HG03442 (cell line): ENCODE measurements around the gene DYNLRB1.
"Not testable (repeated sequence)": the region's sequence is repeated elsewhere in the genome, so short reads cannot be mapped to it uniquely, and the experiment has no call there.

Source experiments
- ATAC-seq: cut with Tn5 transposase; IDR thresholded peaks from one replicate; pipeline ENCODE4 v1.9.1; 2021; ENCODE audit warnings: mild to moderate bottlenecking, moderate library complexity; ENCODE audit not compliant: unreplicated experiment

DYNLRB1 gene

GRCh38 chr20:34511891-34512265 lies 4.3 kb upstream of the DYNLRB1 start:
- no peak for ATAC-seq

- ATAC-seq, result no peak
These were observed 3.8 kb upstream of the DYNLRB1 start for GRCh38 chr20:34512266-34512954.

GRCh38 chr20:34512955-34513419 lies 3.2 kb upstream of the DYNLRB1 start:
- ATAC-seq, result no peak

- not testable (repeated sequence) for ATAC-seq
These were observed 2.2 kb upstream of the DYNLRB1 start for GRCh38 chr20:34514034-34514433.

GRCh38 chr20:34514897-34515483 lies 1.2 kb upstream of the DYNLRB1 start:
- no peak for ATAC-seq

GRCh38 chr20:34515484-34516246 lies 557 bp upstream of the DYNLRB1 start:
- peak; percentile 40 for ATAC-seq

- no peak for ATAC-seq
These were observed 888 bp downstream of the DYNLRB1 start for GRCh38 chr20:34517114-34517505.

GRCh38 chr20:34518863-34519262 lies 2.6 kb downstream of the DYNLRB1 start:
- ATAC-seq, result not testable (repeated sequence)

GRCh38 chr20:34519841-34520240 lies 3.6 kb downstream of the DYNLRB1 start:
- not testable (repeated sequence) for ATAC-seq

GRCh38 chr20:34522969-34523871 lies 7.0 kb downstream of the DYNLRB1 start:
- no peak for ATAC-seq

- ATAC-seq, result no peak
These were observed 8.2 kb downstream of the DYNLRB1 start for GRCh38 chr20:34524426-34524825.

- ATAC-seq, result no peak
These were observed 9.1 kb downstream of the DYNLRB1 start for GRCh38 chr20:34525342-34525708.

- no peak for ATAC-seq
These were observed 9.6 kb downstream of the DYNLRB1 start for GRCh38 chr20:34525709-34526416.

- no peak for ATAC-seq
These were observed 10.2 kb downstream of the DYNLRB1 start for GRCh38 chr20:34526466-34526865.

GRCh38 chr20:34527016-34527415 lies 10.8 kb downstream of the DYNLRB1 start:
- ATAC-seq, result no peak

GRCh38 chr20:34528921-34529297 lies 12.7 kb downstream of the DYNLRB1 start:
- ATAC-seq, result no peak

- no peak for ATAC-seq
These were observed 13.5 kb downstream of the DYNLRB1 start for GRCh38 chr20:34529742-34530141.

GRCh38 chr20:34530342-34530741 lies 14.1 kb downstream of the DYNLRB1 start:
- no peak for ATAC-seq

GRCh38 chr20:34531608-34532265 lies 15.5 kb downstream of the DYNLRB1 start:
- ATAC-seq, result no peak

- no peak for ATAC-seq
These were observed 16.1 kb downstream of the DYNLRB1 start for GRCh38 chr20:34532320-34532719.
